ENCODE results near the gene DNAH17.
"Not testable (repeated sequence)": the region's sequence is repeated elsewhere in the genome, so short reads cannot be mapped to it uniquely, and the experiment has no call there.

DNAH17 gene

GRCh38 chr17:78474614-78475146, 102.5 kb downstream of the DNAH17 start:
- in situ Hi-C loops (cut with MboI; ENCODE audit: low pct_unique_long_range_greater_than_20kb, low sequenced_read_pairs), result loop anchor here (25.0 kb wide), 1 partner anchor 238 kb away; no protein-coding TSS in a partner anchor
- DNase-seq, result no peak

GRCh38 chr17:78473951-78474613, 103.1 kb downstream of the DNAH17 start:
- no peak for DNase-seq
- in situ Hi-C loops (cut with MboI; ENCODE audit: low pct_unique_long_range_greater_than_20kb, low sequenced_read_pairs), result no loop called here

GRCh38 chr17:78472035-78472905, 104.9 kb downstream of the DNAH17 start:
- in situ Hi-C loops (cut with MboI; ENCODE audit: low pct_unique_long_range_greater_than_20kb, low sequenced_read_pairs), result no loop called here
- no peak for DNase-seq

- in situ Hi-C loops (cut with MboI; ENCODE audit: low pct_unique_long_range_greater_than_20kb, low sequenced_read_pairs), result no loop called here
- DNase-seq, result no peak
These were observed 105.6 kb downstream of the DNAH17 start for GRCh38 chr17:78471635-78472034.

GRCh38 chr17:78469443-78469842, 107.8 kb downstream of the DNAH17 start:
- DNase-seq, result no peak

GRCh38 chr17:78468366-78468765, 108.8 kb downstream of the DNAH17 start:
- in situ Hi-C loops (cut with MboI; ENCODE audit: low pct_unique_long_range_greater_than_20kb, low sequenced_read_pairs), result no loop called here
- DNase-seq, result no peak

More at GRCh38 chr17:78469443-78469842, 107.8 kb downstream of the DNAH17 start:
- in situ Hi-C loops (cut with MboI; ENCODE audit: low pct_unique_long_range_greater_than_20kb, low sequenced_read_pairs), result no loop called here

- DNase-seq, result no peak
- in situ Hi-C loops (cut with MboI; ENCODE audit: low pct_unique_long_range_greater_than_20kb, low sequenced_read_pairs), result no loop called here
These were observed 110.1 kb downstream of the DNAH17 start for GRCh38 chr17:78466786-78467715.

GRCh38 chr17:78466109-78466785, 110.9 kb downstream of the DNAH17 start:
- DNase-seq; in situ Hi-C loops (cut with MboI; ENCODE audit: low pct_unique_long_range_greater_than_20kb, low sequenced_read_pairs): not testable (repeated sequence)

GRCh38 chr17:78462148-78462547, 115.0 kb downstream of the DNAH17 start:
- in situ Hi-C loops (cut with MboI; ENCODE audit: low pct_unique_long_range_greater_than_20kb, low sequenced_read_pairs), result no loop called here
- no peak for DNase-seq

- DNase-seq, result no peak
- in situ Hi-C loops (cut with MboI; ENCODE audit: low pct_unique_long_range_greater_than_20kb, low sequenced_read_pairs), result no loop called here
These were observed 115.5 kb downstream of the DNAH17 start for GRCh38 chr17:78461799-78462053.

- DNase-seq, result no peak
- in situ Hi-C loops (cut with MboI; ENCODE audit: low pct_unique_long_range_greater_than_20kb, low sequenced_read_pairs), result no loop called here
These were observed 116.0 kb downstream of the DNAH17 start for GRCh38 chr17:78460951-78461798.

GRCh38 chr17:78460176-78460675, 117.0 kb downstream of the DNAH17 start:
- in situ Hi-C loops (cut with MboI; ENCODE audit: low pct_unique_long_range_greater_than_20kb, low sequenced_read_pairs), result no loop called here

GRCh38 chr17:78459696-78460095, 117.5 kb downstream of the DNAH17 start:
- no peak for DNase-seq
- in situ Hi-C loops (cut with MboI; ENCODE audit: low pct_unique_long_range_greater_than_20kb, low sequenced_read_pairs), result no loop called here

More at GRCh38 chr17:78460176-78460675, 117.0 kb downstream of the DNAH17 start:
- DNase-seq, result no peak

- no peak for DNase-seq
- in situ Hi-C loops (cut with MboI; ENCODE audit: low pct_unique_long_range_greater_than_20kb, low sequenced_read_pairs), result no loop called here
These were observed 118.4 kb downstream of the DNAH17 start for GRCh38 chr17:78458736-78459335.

- in situ Hi-C loops (cut with MboI; ENCODE audit: low pct_unique_long_range_greater_than_20kb, low sequenced_read_pairs), result no loop called here
- DNase-seq, result no peak
These were observed 119.1 kb downstream of the DNAH17 start for GRCh38 chr17:78458091-78458490.

GRCh38 chr17:78454346-78454745, 122.8 kb downstream of the DNAH17 start:
- no peak for DNase-seq
- in situ Hi-C loops (cut with MboI; ENCODE audit: low pct_unique_long_range_greater_than_20kb, low sequenced_read_pairs), result no loop called here

GRCh38 chr17:78451753-78452152, 125.4 kb downstream of the DNAH17 start:
- in situ Hi-C loops (cut with MboI; ENCODE audit: low pct_unique_long_range_greater_than_20kb, low sequenced_read_pairs), result no loop called here
- no peak for DNase-seq
